GM13977 (cell line): Measurements from ENCODE around the gene CLCN4.
A peak's percentile ranks its signal among the peaks of the same experiment; 100 is the strongest.

ENCODE experiments used
- DNase-seq: peaks from one replicate; pipeline ENCODE4 v3.0.0; 2012; ENCODE audit warnings: low spot score
- CTCF ChIP-seq: IDR thresholded peaks from 2 replicates; pipeline ENCODE4 v1.5.1; 2012; ENCODE audit warnings: mild to moderate bottlenecking, control low read depth; ENCODE audit not compliant: insufficient read depth; ENCODE audit errors: extremely low read depth, missing control alignments
- in situ Hi-C: fragments of 300-500 bp; cut with MboI; formaldehyde crosslinking; loops from one replicate; pipeline ENCODE4 v1.12.0; 2022; ENCODE audit warnings: low sequenced_read_pairs, low pct_unique_long_range_greater_than_20kb, mixed read lengths, inconsistent platforms; ENCODE audit not compliant: unreplicated experiment

Gene CLCN4

DNA sequence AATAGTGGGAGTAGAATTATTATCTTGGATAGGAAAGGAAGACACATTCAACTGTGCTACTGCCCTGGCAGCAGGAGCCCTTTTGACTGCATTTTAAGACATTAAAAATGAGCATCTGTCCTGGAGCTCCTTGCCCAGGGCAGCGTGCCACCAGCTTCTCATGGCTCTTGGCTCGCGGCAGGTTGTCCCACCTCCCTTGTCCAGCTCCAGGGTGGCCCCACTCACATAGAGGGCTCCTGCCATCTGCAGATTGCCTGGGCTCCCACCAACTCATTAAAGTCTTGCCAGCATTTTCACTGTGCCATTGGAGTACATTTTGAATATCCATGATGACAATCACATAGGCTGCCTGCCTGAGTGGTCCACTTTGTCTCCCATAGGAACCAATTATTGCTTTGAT lies 27.0 kb downstream of the CLCN4 start:
- no peak for TF ChIP-seq CTCF
- DNase-seq = no peak
- in situ Hi-C loops = loop anchor here (10.0 to 25.0 kb wide), 2 partner anchors 429 to 951 kb away; partner anchors contain the start of gene MID1

DNA sequence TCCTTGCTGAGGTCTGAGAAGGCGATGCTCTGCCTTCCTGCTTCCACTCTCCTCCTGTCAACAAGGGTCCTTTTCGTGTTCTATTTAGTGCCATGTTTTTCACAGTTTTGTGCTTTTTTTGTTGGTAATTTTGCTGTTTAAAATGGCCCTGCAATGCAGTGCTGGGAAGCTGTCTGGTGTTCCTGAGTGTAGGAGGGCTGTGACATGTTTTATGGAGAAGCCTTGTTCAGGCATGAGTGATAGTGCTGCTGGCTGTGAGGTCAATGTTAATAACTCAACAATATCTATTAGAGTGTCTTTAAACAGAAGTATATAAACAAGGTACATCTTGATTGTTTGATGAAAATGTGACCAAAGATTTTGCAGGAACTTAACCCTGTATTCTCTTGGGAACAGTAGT lies 27.6 kb downstream of the CLCN4 start:
- in situ Hi-C loops = loop anchor here (10.0 to 25.0 kb wide), 2 partner anchors 428 to 950 kb away; partner anchors contain the start of gene MID1
- TF ChIP-seq CTCF = no peak
- no peak for DNase-seq

DNA sequence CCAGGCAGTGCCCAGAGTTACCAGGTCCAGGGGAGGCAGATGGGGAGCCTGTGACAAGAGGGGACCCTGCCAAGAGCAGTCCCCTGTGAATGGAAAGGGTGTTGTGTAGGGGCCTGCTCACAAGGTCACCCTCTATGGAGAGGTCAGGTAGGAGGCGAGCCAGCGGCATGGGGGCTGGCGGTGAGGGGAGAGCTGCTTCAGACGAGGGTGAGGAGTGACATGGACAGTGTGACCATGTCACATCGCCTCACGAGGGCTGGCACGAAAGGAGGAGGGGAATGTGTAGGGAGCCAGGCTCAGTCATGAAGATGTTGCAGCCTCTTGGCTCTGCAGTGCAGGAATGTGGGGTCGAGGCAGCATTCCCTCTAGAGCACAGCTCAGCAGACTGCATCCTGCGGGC lies 29.6 kb downstream of the CLCN4 start:
- TF ChIP-seq CTCF = no peak
- DNase-seq = no peak
- in situ Hi-C loops = loop anchor here (10.0 to 25.0 kb wide), 2 partner anchors 426 to 948 kb away; partner anchors contain the start of gene MID1

- no peak for TF ChIP-seq CTCF
- in situ Hi-C loops = loop anchor here (10.0 to 25.0 kb wide), 2 partner anchors 425 to 947 kb away; partner anchors contain the start of gene MID1
- no peak for DNase-seq
These were observed 30.6 kb downstream of the CLCN4 start for GRCh38 chrX:10187421-10187820.

- peak; percentile 64 for DNase-seq
- in situ Hi-C loops = loop anchor here (10.0 to 25.0 kb wide), 2 partner anchors 423 to 945 kb away; partner anchors contain the start of gene MID1
- TF ChIP-seq CTCF = peak; percentile 94
These were observed 32.8 kb downstream of the CLCN4 start for GRCh38 chrX:10189317-10190268.

DNA sequence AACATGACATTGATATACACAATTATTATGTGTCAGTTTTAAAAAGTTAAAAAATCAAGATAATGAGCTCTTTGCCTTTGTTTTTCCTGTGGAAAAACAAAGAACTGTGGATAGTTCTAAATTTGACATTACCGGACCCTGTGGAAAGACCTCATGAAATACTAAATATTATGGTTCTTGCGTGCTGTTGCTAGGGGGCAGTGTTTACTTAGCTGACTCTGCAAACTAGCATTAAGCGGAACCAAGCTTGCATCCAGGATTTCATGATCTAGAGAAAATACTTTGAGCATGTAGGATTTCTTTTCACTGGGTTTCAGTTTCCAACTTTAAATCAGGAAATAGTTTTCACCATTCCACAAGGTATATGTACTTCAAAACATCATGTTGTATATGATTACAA lies 33.6 kb downstream of the CLCN4 start:
- in situ Hi-C loops = loop anchor here (25.0 kb wide), 1 partner anchor 422 kb away; the partner anchor contains the start of gene MID1
- peak; percentile 71 for TF ChIP-seq CTCF
- DNase-seq = peak; percentile 49
